ENCODE data around the gene SPSB4.

DNA sequence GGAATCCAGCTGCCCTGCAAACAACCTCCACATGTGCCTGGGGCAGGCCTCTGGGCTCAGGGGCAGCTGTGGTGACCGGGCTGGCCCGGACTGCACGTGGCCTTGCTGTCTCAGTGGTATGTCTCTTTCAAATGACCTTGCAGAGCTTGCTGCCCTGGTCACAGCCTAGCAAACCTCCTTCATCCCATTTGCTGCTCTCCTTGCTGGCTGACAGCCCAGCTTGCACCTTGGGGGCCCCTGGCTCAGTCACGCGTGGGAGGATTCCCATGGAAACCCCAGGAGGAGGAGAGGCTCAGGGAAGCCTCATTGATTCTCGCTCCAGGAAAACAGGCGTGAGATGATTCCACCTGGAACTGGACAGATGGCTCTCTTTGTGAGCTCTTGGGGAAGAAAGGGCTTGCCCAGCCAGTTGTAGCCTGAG lies 5.6 kb downstream of the SPSB4 start:
- no peak for TF ChIP-seq EZH2 (IDR thresholded peaks at IDR 0.05; ENCODE audit: borderline replicate concordance, insufficient read depth, low read depth, low read length, poor library complexity, severe bottlenecking)
- TF ChIP-seq, protein P1, sequence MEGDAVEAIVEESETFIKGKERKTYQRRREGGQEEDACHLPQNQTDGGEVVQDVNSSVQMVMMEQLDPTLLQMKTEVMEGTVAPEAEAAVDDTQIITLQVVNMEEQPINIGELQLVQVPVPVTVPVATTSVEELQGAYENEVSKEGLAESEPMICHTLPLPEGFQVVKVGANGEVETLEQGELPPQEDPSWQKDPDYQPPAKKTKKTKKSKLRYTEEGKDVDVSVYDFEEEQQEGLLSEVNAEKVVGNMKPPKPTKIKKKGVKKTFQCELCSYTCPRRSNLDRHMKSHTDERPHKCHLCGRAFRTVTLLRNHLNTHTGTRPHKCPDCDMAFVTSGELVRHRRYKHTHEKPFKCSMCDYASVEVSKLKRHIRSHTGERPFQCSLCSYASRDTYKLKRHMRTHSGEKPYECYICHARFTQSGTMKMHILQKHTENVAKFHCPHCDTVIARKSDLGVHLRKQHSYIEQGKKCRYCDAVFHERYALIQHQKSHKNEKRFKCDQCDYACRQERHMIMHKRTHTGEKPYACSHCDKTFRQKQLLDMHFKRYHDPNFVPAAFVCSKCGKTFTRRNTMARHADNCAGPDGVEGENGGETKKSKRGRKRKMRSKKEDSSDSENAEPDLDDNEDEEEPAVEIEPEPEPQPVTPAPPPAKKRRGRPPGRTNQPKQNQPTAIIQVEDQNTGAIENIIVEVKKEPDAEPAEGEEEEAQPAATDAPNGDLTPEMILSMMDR (IDR thresholded peaks at IDR 0.05), result no peak
